Measurements from ENCODE around the gene RNF214. TPM values are rescaled to one million over a fixed set of nuclear protein-coding genes. Genes with fewer than 3 reads are reported as not detected.

Gene RNF214
- total RNA-seq, 4 donors from 2014 or later, result 7.4 to 11.3 (median 9.5) TPM

GRCh38 chr11:117299351-117300282 is 67.1 kb downstream of the RNF214 start:
- no peak for TF ChIP-seq CTCF (IDR thresholded peaks at IDR 0.05)
- TF ChIP-seq POLR2A (IDR thresholded peaks at IDR 0.05), result no peak
- DNase-seq (ENCODE audit: low spot score in 2 of 2), result no peak
- WGBS, 2 donors, result 67 to 70% methylated on average over 12 of the region's 12 CpGs
- intact Hi-C loops (cut with DNase I; ENCODE audit: low total_unique reads), result no loop called here
- no peak overlapping the region for H3K4me3 ChIP-seq (ENCODE audit: low read depth, poor library complexity, severe bottlenecking)

GRCh38 chr11:117300283-117300663 is 67.8 kb downstream of the RNF214 start:
- DNase-seq (ENCODE audit: low spot score in 2 of 2), result no peak
- no peak overlapping the region for H3K4me3 ChIP-seq (ENCODE audit: low read depth, poor library complexity, severe bottlenecking)

GRCh38 chr11:117300773-117301172 is 68.3 kb downstream of the RNF214 start:
- WGBS, 2 donors, result 75 to 76% methylated on average over 5 of the region's 5 CpGs
- no peak overlapping the region for H3K4me3 ChIP-seq (ENCODE audit: low read depth, poor library complexity, severe bottlenecking)
- intact Hi-C loops (cut with DNase I; ENCODE audit: low total_unique reads), result no loop called here
- no peak for DNase-seq (ENCODE audit: low spot score in 2 of 2)
- no peak for TF ChIP-seq POLR2A (IDR thresholded peaks at IDR 0.05)
- no peak for TF ChIP-seq CTCF (IDR thresholded peaks at IDR 0.05)

More at GRCh38 chr11:117300283-117300663, 67.8 kb downstream of the RNF214 start:
- intact Hi-C loops (cut with DNase I; ENCODE audit: low total_unique reads), result no loop called here
- TF ChIP-seq POLR2A (IDR thresholded peaks at IDR 0.05), result no peak
- no peak for TF ChIP-seq CTCF (IDR thresholded peaks at IDR 0.05)
- 21 to 59% methylated on average over 17 of the region's 17 CpGs for WGBS, 2 donors

GRCh38 chr11:117302228-117302627 is 69.8 kb downstream of the RNF214 start:
- 82 to 94% methylated on average over 7 of the region's 7 CpGs for WGBS, 2 donors
- intact Hi-C loops (cut with DNase I; ENCODE audit: low total_unique reads), result no loop called here
- no peak for TF ChIP-seq CTCF (IDR thresholded peaks at IDR 0.05)
- no peak for TF ChIP-seq POLR2A (IDR thresholded peaks at IDR 0.05)
- H3K4me3 ChIP-seq (ENCODE audit: low read depth, poor library complexity, severe bottlenecking), result no peak overlapping the region
- no peak for DNase-seq (ENCODE audit: low spot score in 2 of 2)

GRCh38 chr11:117303101-117303500 is 70.6 kb downstream of the RNF214 start:
- WGBS, 2 donors, result 70 to 79% methylated on average over 4 of the region's 4 CpGs

More at GRCh38 chr11:117303101-117303500, 70.6 kb downstream of the RNF214 start:
- TF ChIP-seq CTCF (IDR thresholded peaks at IDR 0.05), result no peak
- TF ChIP-seq POLR2A (IDR thresholded peaks at IDR 0.05), result no peak
- DNase-seq (ENCODE audit: low spot score in 2 of 2), result no peak
- intact Hi-C loops (cut with DNase I; ENCODE audit: low total_unique reads), result no loop called here
- no peak overlapping the region for H3K4me3 ChIP-seq (ENCODE audit: low read depth, poor library complexity, severe bottlenecking)
